CD14-positive monocyte (primary cell): ENCODE results near the gene ALPI. TPM values are rescaled to one million over a fixed set of nuclear protein-coding genes. Genes with fewer than 3 reads are reported as not detected.

Source experiments
- DNase-seq, 3 donors: peaks; one replicate each; pipeline ENCODE4 v3.0.0-alpha.2; 2011 to 2022
- H2AFZ ChIP-seq: 2 replicates; pipeline ENCODE4 v1.6.0; 2012; ENCODE audit warnings: mild to moderate bottlenecking, low read depth, low read length, inconsistent platforms; ENCODE audit not compliant: insufficient read depth, poor library complexity, severe bottlenecking
- H3K27ac ChIP-seq, 2 donors: 1 replicate in 1 of 2; 2 replicates in 1 of 2; pipeline ENCODE4 v1.5.1; 2012 to 2013; ENCODE audit warnings: low read length in 2 of 2, control low read depth in 1 of 2, inconsistent platforms in 1 of 2, low read depth in 1 of 2, mild to moderate bottlenecking in 1 of 2
- H3K27me3 ChIP-seq, 2 donors: one replicate each; pipeline versions ENCODE4 v1.6.0 to v1.6.1; 2011 to 2013; ENCODE audit warnings: low read length in 2 of 2; ENCODE audit not compliant: control insufficient read depth in 2 of 2, insufficient read depth in 2 of 2
- H3K36me3 ChIP-seq, 2 donors: replicated peaks in 1 of 2; 1 replicate in 1 of 2; 2 replicates in 1 of 2; pipeline versions ENCODE4 v1.5.1 to v1.6.1; 2012 to 2013; ENCODE audit warnings: low read length in 2 of 2, control low read depth in 1 of 2, inconsistent platforms in 1 of 2, mild to moderate bottlenecking in 1 of 2; ENCODE audit not compliant: insufficient read depth in 2 of 2, control insufficient read depth in 1 of 2
- H3K4me1 ChIP-seq, 2 donors: 1 replicate in 1 of 2; 2 replicates in 1 of 2; pipeline versions ENCODE4 v1.5.1 to v1.6.1; 2012 to 2013; ENCODE audit warnings: low read length in 2 of 2, control low read depth in 1 of 2, inconsistent platforms in 1 of 2, mild to moderate bottlenecking in 1 of 2, moderate library complexity in 1 of 2; ENCODE audit not compliant: insufficient read depth in 2 of 2, control insufficient read depth in 1 of 2
- H3K4me2 ChIP-seq: replicated peaks from 2 replicates; pipeline ENCODE3; 2012; ENCODE audit warnings: low read length, moderate library complexity, mild to moderate bottlenecking; ENCODE audit not compliant: poor library complexity, severe bottlenecking; ENCODE audit errors: extremely low read depth
- H3K4me3 ChIP-seq, 3 experiments: fragments of 200-600 bp in 1 of 3; sonication (generic) in 1 of 3; replicated peaks in 1 of 3; 1 replicate in 2 of 3; 2 replicates in 1 of 3; pipeline ENCODE4 v1.5.1; 2011 to 2013; ENCODE audit warnings: low read length in 3 of 3, mild to moderate bottlenecking in 3 of 3, control low read depth in 2 of 3, low read depth in 2 of 3, inconsistent platforms in 1 of 3, moderate library complexity in 1 of 3
- H3K79me2 ChIP-seq: 2 replicates; pipeline ENCODE4 v1.6.0; 2012; ENCODE audit warnings: mild to moderate bottlenecking, control low read depth, inconsistent platforms, low read length, moderate library complexity; ENCODE audit not compliant: insufficient read depth
- H3K9ac ChIP-seq: 2 replicates; pipeline ENCODE4 v1.6.0; 2017; ENCODE audit warnings: low read length, mild to moderate bottlenecking; ENCODE audit not compliant: insufficient read depth, poor library complexity, severe bottlenecking
- H3K9me3 ChIP-seq, 2 donors: replicated peaks in 1 of 2; 1 replicate in 1 of 2; 2 replicates in 1 of 2; pipeline versions ENCODE4 v1.5.1 to v1.6.1; 2012 to 2013; ENCODE audit warnings: low read length in 2 of 2, control low read depth in 1 of 2; ENCODE audit not compliant: control insufficient read depth in 1 of 2, insufficient read depth in 1 of 2
- H4K20me1 ChIP-seq: 2 replicates; pipeline ENCODE4 v1.6.0; 2012; ENCODE audit warnings: mild to moderate bottlenecking, low read length, control low read depth, moderate library complexity; ENCODE audit not compliant: insufficient read depth
- H3K27ac Mint-ChIP-seq, 7 donors: one replicate each; pipeline ENCODE4 v1.8.0; 2020; ENCODE audit warnings: mild to moderate bottlenecking in 7 of 7, mixed read lengths in 7 of 7, moderate library complexity in 6 of 7, inconsistent platforms in 2 of 7
- H3K27me3 Mint-ChIP-seq, 3 donors: one replicate each; pipeline ENCODE4 v1.8.0; 2021 to 2022; ENCODE audit warnings: low read depth in 3 of 3, mild to moderate bottlenecking in 3 of 3, mixed read lengths in 3 of 3, moderate library complexity in 3 of 3, inconsistent platforms in 1 of 3
- H3K36me3 Mint-ChIP-seq, 2 donors: one replicate each; pipeline ENCODE4 v1.8.0; 2020; ENCODE audit warnings: mixed read lengths in 2 of 2, inconsistent platforms in 1 of 2, mild to moderate bottlenecking in 1 of 2
- H3K4me1 Mint-ChIP-seq: one replicate; pipeline ENCODE4 v1.8.0; 2020; ENCODE audit warnings: mild to moderate bottlenecking, mixed read lengths
- H3K4me3 Mint-ChIP-seq, 2 donors: one replicate each; pipeline ENCODE4 v1.8.0; 2020; ENCODE audit warnings: mild to moderate bottlenecking in 2 of 2, mixed read lengths in 2 of 2, moderate library complexity in 1 of 2
- H3K9me3 Mint-ChIP-seq, 7 donors: one replicate each; pipeline ENCODE4 v1.8.0; 2020 to 2022; ENCODE audit warnings: mixed read lengths in 7 of 7, mild to moderate bottlenecking in 6 of 7, moderate library complexity in 6 of 7, inconsistent platforms in 2 of 7
- CTCF ChIP-seq: fragments of 200-600 bp; IDR thresholded peaks from one replicate; pipeline ENCODE4 v1.8.0; 2022; ENCODE audit warnings: antibody characterized with exemption, mild to moderate bottlenecking
- WGBS: methylation state at CpG from one replicate; pipeline ENCODE4 v1.1.5; 2013; ENCODE audit warnings: missing lambda C conversion rate; ENCODE audit not compliant: insufficient coverage; 5-methylcytosine and 5-hydroxymethylcytosine counted together
- intact Hi-C, 2 donors: fragments of 100-400 bp; cut with micrococcal nuclease; formaldehyde crosslinking; loops; one replicate each; pipeline versions ENCODE4 v1.15.0 to v1.15.1; 2023
- polyA plus RNA-seq, 3 donors: library from polyadenylated mRNA; depleted of rRNA in 1 of 3; unstranded in 2 of 3; stranded (reverse) in 1 of 3; fragments of 300-500 nt in 2 of 3; fragments of >200 nt in 1 of 3; fragmentation: Illumina TruSeq in 2 of 3; gene quantifications; 1 replicate in 2 of 3; 2 replicates in 1 of 3; pipeline ENCODE4 v1.2.3, GENCODE V29; 2012 to 2021

Gene ALPI
- polyA plus RNA-seq, 3 donors, result not detected

GRCh38 chr2:232497348-232497747, 41.4 kb downstream of the ALPI start:
- no peaks in the 10 kb centered on the region for H3K79me2 ChIP-seq
- DNase-seq, result no peak
- WGBS, result 84% methylated on average over 9 of the region's 13 CpGs
- no peak overlapping the region for H3K27ac ChIP-seq
- peaks cover 0 to 16% of the 10 kb centered on the region in 2 donors for H3K27me3 ChIP-seq
- H3K36me3 ChIP-seq, result no peaks in the 10 kb centered on the region
- no peaks in the 10 kb centered on the region for H3K4me1 Mint-ChIP-seq
- peaks cover 15 to 28% (median 27%) of the 10 kb centered on the region in 3 donors for H3K27me3 Mint-ChIP-seq
- no peak overlapping the region for H3K4me2 ChIP-seq
- H3K4me3 ChIP-seq, result no peak overlapping the region
- no peak for TF ChIP-seq CTCF
- H3K4me1 ChIP-seq, result no peaks in the 10 kb centered on the region
- intact Hi-C loops, result no loop called here
- no peaks in the 10 kb centered on the region for H3K9me3 Mint-ChIP-seq
- H3K4me3 Mint-ChIP-seq, result no peak overlapping the region
- H3K27ac Mint-ChIP-seq, result no peak overlapping the region
- H3K9me3 ChIP-seq, result no peaks in the 10 kb centered on the region
- no peaks in the 10 kb centered on the region for H4K20me1 ChIP-seq
- H3K9ac ChIP-seq, result no peak overlapping the region
- no peaks in the 10 kb centered on the region for H3K36me3 Mint-ChIP-seq
- no peak overlapping the region for H2AFZ ChIP-seq

GRCh38 chr2:232498452-232498851, 42.5 kb downstream of the ALPI start:
- 92% methylated on average over 1 of the region's 3 CpGs for WGBS
- Histone ChIP-seq H3K79me2 (no peaks in the 10 kb centered on the region), H3K9me3 (no peaks in the 10 kb centered on the region), H3K36me3 (no peaks in the 10 kb centered on the region), H3K4me2 (no peak overlapping the region), H2AFZ (no peak overlapping the region), H3K27ac (no peak overlapping the region), H3K27me3 (peaks cover under 1 to 21% of the 10 kb centered on the region in 2 donors), H3K9ac (no peak overlapping the region), H4K20me1 (no peaks in the 10 kb centered on the region), H3K4me1 (no peaks in the 10 kb centered on the region), H3K4me3 (no peak overlapping the region)
- H3K36me3 Mint-ChIP-seq, result no peaks in the 10 kb centered on the region
- H3K27me3 Mint-ChIP-seq, result peaks cover 23 to 39% (median 37%) of the 10 kb centered on the region in 3 donors
- H3K9me3 Mint-ChIP-seq, result peaks cover 0 to 3% (median 0%) of the 10 kb centered on the region in 7 donors
- TF ChIP-seq CTCF, result no peak
- no peak overlapping the region for H3K4me3 Mint-ChIP-seq
- H3K27ac Mint-ChIP-seq, result no peak overlapping the region
- peaks cover 2% of the 10 kb centered on the region for H3K4me1 Mint-ChIP-seq
- intact Hi-C loops, result no loop called here
- no peak for DNase-seq
